GM18519 (cell line): ENCODE measurements around the gene ATP8B2.
"Not testable (repeated sequence)": the region's sequence is repeated elsewhere in the genome, so short reads cannot be mapped to it uniquely, and the experiment has no call there.

Experiments used
- ATAC-seq: cut with Tn5 transposase; IDR thresholded peaks from one replicate; pipeline ENCODE4 v1.9.1; 2021; ENCODE audit warnings: mild to moderate bottlenecking, moderate library complexity; ENCODE audit not compliant: unreplicated experiment, low FRiP score

The ATP8B2 gene, protein sequence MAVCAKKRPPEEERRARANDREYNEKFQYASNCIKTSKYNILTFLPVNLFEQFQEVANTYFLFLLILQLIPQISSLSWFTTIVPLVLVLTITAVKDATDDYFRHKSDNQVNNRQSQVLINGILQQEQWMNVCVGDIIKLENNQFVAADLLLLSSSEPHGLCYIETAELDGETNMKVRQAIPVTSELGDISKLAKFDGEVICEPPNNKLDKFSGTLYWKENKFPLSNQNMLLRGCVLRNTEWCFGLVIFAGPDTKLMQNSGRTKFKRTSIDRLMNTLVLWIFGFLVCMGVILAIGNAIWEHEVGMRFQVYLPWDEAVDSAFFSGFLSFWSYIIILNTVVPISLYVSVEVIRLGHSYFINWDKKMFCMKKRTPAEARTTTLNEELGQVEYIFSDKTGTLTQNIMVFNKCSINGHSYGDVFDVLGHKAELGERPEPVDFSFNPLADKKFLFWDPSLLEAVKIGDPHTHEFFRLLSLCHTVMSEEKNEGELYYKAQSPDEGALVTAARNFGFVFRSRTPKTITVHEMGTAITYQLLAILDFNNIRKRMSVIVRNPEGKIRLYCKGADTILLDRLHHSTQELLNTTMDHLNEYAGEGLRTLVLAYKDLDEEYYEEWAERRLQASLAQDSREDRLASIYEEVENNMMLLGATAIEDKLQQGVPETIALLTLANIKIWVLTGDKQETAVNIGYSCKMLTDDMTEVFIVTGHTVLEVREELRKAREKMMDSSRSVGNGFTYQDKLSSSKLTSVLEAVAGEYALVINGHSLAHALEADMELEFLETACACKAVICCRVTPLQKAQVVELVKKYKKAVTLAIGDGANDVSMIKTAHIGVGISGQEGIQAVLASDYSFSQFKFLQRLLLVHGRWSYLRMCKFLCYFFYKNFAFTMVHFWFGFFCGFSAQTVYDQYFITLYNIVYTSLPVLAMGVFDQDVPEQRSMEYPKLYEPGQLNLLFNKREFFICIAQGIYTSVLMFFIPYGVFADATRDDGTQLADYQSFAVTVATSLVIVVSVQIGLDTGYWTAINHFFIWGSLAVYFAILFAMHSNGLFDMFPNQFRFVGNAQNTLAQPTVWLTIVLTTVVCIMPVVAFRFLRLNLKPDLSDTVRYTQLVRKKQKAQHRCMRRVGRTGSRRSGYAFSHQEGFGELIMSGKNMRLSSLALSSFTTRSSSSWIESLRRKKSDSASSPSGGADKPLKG

DNA sequence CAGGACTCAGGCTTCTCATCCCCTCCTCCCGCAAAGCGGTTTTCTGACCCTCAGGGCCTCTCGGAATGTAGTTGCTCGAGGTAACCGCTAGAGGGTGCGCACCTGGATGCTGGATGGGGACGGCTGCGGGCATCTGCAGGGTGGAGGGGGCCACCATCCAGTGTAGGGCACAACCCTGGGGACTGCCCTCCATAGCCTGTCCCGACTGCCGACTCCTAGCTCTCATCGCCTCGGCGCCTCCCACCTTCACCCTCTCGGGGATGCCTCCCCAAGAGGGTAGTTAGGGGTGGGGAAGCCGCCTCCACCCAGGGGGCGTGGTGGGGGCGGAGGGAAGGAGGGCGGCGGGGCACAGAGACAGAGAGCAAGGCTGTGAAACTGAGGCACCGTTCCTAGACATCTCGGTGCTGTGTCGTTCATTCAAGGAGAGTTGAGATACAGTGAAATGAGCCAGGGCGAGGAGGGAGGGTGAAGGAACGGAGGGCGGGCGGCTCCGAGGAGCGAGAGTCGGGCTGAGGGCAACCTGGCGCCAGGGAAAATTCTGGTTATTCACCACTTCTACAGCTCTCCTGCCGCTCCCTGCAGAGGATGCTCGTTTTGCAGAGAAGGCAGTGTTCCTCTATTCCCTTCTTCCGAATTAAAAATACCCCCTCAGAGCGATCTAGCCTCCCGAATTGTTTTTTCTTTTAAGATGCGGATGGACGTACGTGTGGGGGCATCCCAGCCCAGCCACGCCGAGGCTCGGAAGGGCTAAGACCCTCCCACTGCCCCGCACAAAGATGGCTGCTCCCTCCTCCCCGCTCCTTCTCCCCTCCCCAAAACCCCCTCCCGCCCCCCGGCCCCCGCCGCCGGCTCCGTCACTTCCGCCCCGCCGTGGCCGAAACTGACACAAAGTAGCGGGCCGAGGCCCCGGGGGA lies at the start of gene ATP8B2:
TSS of gene ATP8B2 (plus strand) at position 857 of the 914 bp plus-strand sequence. CDS start 2,617 bp downstream, outside the sequence.
- no peak for ATAC-seq

DNA sequence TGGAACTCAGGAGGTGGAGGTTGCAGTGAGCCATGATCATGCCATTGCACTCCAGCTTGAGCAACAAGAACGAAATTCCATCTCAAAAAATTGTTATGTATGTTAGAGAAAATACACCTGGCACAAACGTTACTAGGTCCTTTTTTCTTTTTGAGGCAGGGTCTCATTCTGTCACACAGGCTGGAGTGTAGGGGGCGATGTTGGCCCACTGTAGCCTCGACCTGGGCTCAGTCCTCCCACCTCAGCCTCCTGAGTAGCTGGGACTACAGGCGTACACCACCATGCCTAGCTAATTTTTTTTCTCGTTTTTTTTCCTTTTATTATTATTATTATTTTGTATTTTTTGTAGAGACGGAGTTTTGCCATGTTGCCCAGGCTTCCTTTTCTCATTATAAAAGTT lies 48.5 kb upstream of the ATP8B2 start:
- no peak for ATAC-seq

DNA sequence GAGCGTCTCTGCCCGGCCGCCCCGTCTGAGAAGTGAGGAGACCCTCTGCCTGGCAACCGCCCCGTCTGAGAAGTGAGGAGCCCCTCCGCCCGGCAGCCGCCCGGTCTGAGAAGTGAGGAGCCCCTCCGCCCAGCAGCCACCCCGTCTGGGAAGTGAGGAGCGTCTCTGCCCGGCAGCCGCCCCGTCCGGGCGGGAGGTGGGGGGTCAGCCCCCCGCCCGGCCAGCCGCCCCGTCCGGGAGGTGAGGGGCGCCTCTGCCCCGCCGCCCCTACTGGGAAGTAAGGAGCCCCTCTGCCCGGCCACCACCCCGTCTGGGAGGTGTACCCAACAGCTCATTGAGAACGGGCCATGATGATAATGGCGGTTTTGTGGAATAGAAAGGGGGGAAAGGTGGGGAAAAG lies 37.7 kb upstream of the ATP8B2 start:
- not testable (repeated sequence) for ATAC-seq

DNA sequence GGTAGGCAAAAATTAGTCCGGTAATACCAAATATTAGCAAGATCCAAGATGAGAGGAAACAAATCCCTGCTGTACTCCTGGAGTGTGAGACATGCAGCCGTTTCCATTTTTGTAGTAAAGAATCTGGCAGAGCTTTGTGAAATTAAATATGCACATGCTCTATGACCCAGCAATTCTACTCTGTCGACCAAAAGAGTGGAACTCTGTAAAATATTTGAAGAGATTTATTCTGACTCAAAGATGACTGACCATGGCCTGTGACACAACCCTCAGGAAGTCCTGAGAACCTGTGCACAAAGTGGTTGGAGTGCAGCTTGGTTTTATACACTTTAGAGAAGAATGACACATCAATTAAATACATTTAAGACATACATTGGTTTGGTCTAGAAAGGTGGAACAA lies 36.7 kb upstream of the ATP8B2 start:
- ATAC-seq: no peak

DNA sequence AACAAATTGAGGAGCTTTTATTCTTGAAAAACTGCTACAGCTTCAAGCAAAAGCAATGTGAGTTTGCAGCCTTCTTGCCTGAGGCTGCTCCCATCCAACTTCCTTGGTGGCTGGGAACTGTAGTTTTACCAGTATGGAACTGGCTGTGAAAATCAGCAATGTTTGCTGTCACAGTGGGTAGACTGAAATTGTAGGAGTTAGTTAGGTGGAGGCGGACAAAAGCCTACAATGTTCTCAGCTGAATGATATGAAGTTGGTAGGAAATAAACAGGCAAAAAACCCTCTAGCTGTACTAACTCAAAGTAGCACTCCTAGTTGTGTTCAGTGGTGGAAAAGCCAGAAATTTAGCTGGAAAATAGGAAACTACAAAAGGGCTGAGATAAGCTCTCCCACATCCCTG lies 34.4 kb upstream of the ATP8B2 start:
- no peak for ATAC-seq

DNA sequence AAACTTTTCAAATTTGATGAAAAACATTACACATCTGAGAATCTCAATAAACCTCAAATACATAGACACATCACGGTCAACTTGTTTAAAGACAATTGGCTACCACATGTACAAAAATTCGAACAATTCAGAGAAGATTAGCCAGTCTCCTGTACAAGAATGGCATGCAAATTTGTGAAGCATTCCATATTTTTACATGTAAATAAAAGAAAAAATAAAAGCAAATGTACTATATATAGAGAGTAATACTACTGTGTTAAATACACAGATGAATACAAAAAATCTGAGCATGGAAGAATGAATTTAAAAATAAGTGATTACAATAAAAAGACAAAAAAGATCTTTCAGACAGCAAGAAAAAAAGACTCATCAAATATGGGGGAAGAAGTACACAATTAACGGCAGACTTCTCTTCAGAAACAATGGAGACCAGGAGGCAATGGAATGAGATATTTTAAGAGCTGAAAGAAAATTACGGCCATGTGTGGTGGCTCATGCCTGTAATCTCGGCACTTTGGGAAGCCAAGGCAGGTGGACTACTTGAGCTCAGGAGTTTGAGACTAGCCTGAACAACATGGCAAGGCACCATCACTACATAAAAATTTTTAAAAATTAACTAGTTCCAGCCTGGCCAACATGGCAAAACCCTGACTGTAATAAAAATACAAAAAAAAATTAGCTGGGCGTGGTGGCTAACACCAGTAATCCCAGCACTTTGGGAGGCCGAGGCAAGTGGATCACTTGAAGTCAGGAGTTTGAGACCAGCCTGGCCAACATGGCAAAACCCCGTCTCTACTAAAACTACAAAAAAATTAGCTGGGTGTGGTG lies 29.7 kb upstream of the ATP8B2 start:
- no peak for ATAC-seq

DNA sequence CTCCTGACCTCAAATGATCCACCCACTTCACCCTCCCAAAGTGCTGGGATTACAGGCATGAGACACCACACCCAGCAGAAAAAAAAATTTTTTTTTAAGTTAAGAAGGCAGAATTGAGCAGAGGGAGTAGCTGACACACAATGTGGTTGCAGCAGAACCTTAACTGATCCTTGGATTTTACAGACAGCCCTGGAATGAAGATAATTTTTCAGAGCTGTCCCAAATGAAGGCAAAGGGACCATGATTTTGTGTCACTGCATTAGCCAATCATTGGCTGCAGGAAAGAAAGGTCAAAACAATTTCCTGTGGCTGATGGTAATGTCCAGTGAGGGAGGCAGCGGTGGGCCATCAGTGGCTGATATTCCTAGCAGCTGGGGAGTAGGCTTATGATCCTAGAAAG lies 23.7 kb upstream of the ATP8B2 start:
- ATAC-seq: no peak

DNA sequence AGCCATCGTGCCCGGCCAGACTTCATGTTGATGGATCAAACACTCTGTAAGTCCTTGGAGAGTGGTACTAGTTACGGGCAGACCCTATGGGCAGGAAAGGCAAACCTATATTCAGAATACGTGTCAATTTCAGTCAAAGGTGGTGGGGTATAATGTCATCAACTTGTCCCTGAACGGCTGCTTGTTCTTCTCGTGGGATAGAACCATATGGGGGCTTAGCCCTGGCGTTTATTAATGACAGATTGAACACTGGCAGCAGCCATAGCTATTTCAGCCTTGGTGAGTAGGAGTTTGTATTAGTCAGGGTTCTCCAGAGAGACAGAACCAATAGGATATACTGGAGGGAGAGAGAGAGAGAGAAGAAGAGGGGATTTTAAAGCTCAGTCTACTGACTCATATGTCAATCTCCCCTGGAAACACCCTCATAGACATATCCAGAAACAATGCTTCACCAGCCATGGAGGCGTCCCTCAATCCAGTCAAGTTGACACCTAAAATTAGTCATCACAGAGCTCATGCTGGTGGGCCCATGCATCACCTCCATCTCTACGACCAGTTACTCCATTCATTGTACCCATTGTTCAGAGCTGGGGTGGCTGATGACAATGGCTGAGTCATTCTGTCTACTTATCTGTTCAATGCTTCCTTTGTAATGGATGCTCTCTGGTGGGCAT lies 20.5 kb upstream of the ATP8B2 start:
- no peak for ATAC-seq

DNA sequence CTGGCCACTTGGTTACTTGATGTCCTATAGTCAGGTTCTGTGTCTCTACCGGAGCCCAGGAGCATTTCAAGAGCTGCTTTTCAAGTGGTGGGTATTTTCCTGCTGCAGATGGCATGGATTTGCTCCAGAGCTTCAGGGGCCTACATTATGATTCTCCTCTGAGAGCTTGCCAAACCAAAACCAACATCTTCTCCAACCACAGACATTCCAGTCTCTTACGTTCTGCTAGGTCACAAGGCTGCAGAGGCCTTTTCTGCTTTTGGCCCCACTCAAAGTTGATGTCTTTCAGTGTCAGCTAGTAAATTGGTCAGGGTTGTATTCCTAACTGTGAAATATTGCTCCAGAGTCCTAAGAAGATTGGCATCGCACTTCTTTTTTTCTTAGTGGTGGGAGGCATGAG lies 19.2 kb upstream of the ATP8B2 start:
- ATAC-seq: no peak

DNA sequence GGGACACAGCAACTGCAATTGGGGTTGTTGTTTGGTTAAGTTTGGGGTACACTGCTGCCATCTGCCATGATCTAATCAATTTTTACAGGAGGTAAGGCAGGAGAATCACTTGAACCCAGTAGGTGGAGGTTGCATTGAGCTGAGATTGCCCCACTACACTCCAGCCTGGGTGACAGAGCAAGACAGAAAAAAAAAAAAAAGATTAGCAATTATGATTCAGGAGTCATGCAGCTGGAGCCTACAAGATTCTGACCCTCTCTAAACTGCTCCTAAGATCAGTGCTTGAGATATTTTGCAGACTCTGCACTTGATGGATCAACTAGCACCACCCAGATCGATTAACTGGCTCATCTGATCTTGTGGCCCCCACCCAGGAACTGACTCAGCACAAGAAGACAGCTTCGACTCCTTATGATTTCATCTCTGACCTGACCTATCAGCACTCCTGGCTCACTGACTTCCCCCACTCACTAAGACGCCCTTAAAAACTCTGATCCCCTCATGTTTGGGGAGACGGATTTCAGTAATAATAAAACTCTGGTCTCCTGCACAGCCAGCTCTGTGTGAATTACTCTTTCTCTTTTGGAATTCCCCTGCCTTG lies 17.6 kb upstream of the ATP8B2 start:
- ATAC-seq: not testable (repeated sequence)

DNA sequence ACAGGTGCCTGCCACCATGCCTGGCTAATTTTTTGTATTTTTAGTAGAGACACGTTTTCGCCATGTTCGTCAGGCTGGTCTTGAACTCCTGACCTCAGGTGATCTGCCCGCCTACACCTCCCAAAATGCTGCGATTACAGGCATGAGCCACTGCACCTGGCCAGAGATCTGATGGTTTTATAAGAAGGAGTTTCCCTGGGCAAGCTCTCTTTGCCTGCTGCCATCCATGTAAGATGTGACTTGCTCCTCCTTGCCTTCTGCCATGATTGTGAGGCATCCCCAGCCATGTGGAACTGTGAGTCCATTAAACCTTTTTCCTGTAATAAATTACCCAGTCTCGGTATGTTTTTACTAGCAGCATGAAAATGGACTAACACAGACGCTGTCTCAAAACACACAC lies 16.2 kb upstream of the ATP8B2 start:
- ATAC-seq: not testable (repeated sequence)

DNA sequence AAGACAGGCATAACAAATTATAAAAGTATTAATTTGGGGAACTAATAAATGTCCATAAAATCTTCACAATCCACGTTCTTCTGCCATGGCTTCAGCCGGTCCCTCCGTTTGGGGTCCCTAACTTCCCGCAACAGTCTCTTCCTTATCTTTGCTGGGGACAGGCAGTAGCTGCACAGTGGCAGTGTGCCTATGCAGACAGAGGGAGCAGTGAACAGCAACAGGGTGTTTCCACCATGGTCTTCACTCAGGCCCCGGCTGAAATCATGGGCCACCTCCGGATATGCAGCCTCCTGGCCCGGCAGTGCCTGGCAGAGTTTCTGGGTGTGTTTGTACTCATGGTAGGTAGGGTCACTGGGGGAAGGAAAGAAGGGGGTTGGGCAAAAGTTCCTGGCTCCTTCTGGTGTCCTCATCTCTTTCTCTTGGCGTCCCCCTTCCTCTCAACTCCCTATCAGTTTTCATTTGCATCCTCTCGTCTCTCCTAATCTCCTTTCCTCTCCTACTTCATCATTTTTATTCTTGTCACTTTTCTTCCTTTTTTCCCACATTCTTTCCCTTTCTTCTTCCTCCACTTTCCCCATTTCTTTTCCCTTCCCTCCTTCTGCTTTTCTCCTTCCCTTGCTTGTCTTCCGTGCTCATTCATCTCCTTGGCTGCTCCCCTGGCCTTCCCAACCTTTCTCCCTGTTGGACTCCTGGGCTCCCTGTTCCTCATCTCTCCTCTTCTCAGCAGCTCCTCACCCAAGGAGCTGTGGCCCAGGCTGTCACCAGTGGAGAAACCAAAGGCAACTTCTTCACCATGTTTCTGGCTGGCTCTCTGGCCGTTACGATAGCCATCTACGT lies 12.9 kb upstream of the ATP8B2 start:
- ATAC-seq: not testable (repeated sequence)

DNA sequence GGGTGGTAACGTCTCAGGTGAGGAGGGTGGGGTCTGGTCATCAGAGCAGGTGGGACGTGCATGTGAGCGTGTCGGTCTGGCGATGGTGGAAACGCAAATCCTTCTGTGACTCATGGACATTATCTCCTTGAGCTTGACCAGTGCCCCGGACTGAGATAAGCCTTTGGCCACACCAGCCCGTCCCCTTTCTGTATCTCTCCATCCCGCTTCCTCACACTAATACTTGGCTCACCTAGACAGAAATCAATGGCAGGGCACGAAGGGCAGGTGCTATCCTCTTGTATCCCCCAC lies 12.3 kb upstream of the ATP8B2 start:
- ATAC-seq: no peak

DNA sequence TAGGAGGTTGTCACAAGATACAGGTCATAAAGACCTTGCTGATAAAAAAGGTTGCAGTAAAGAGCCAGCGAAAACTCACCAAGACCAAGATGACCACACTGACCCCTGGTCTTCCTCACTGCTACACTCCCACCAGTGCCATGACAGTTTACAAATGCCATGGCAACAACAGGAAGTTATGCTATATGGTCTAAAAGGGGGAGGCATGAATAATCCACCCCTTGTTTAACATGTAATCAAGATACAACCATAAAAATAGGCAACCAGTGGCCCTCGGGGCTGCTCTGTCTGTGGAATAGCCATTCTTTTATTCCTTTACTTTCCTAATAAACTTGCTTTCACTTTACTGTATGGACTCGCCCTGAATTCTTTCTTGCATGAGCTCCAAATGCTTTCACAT lies 11.1 kb upstream of the ATP8B2 start:
- ATAC-seq: not testable (repeated sequence)

DNA sequence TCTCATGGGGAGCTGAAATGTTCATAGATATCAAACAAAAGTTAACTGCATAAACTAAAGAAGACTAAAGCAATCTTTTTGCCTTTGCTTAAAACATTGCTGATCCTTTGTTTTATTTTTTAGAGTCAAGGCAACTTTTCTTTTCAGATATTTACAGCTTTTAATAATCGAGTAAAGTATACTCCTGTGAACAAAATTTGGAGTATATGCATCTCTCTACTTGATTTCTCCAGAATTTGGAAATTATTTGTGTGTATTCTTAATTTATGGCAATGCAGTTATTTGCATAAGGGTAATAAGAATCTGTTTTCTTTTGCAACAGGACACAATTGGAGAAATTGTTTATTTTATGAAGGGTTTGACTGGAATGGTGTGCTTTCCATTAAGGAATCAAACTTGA lies 8.6 kb upstream of the ATP8B2 start:
- no peak for ATAC-seq

DNA sequence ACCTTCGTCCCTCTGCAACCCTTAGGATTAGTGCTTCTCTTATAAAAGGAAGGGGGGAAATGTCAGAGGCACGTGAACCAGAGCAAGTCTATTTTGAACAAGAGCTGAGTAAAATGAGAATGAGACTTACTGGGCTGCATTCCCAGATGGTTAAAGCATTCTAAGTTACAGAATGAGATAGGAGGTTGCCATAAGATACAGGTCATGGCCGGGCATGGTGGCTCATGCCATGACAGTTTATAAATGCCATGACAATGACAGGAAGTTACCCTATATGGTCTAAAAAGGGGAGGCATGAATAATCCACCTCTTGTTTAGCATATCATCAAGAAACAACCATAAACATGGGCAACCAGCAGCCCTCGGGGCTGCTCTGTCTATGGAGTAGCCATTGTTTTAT lies 6.9 kb upstream of the ATP8B2 start:
- ATAC-seq: no peak

DNA sequence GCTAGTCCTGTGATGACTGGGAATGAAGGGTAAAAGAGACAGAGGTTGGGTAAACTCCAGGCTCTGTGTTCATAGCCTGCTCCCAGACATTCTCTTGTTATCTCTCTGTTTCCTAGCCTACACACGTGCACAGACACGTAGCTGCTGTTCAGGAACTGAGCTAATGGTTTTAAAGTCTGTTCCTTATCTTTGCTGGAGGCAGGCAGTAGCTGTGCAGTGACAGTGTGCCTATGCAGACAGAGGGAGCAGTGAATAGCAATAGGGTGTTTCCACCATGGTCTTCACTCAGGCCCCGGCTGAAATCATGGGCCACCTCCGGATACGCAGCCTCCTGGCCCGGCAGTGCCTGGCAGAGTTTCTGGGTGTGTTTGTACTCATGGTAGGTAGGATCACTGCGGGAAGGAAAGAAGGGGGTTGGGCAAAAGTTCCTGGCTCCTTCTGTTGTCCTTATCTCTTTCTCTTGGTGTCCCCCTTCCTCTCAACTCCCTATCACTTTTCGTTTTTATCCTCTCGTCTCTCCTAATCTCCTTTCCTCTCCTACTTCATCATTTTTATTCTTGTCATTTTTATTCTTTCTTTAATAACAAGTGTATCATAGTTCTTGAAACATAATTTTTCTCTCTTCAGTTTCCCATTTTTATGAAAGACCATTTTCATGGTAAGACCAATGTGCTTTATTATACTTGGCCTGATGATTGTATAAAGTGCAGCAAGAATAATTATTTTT lies 4.3 kb upstream of the ATP8B2 start, which contains the start of gene AQP10:
TSS of gene AQP10 (plus strand) at position 212 of the 727 bp plus-strand sequence. CDS start at position 275, 63 bp downstream.
- ATAC-seq: no peak
